GM23338 (cell line): ENCODE measurements around the gene IL11. TPM values are rescaled to one million over a fixed set of nuclear protein-coding genes. Genes with fewer than 3 reads are reported as not detected.

Source experiments
- ATAC-seq: fragments of 200-7000 bp; cut with Tn5 transposase; 3 replicates; pipeline ENCODE4 v1.9.1; 2020
- DNase-seq: peaks from one replicate; pipeline ENCODE4 v3.0.0-alpha.2; 2015; ENCODE audit warnings: low spot score
- H2AFZ ChIP-seq: fragments of 200-600 bp; sonication (generic); 2 replicates; pipeline ENCODE4 v1.8.0; 2016; ENCODE audit warnings: antibody characterized with exemption, mild to moderate bottlenecking, moderate library complexity
- H3F3A ChIP-seq: fragments of 200-600 bp; sonication (generic); replicated peaks from 2 replicates; pipeline ENCODE4 v1.8.0; 2017; ENCODE audit warnings: antibody characterized with exemption, mixed run types, low read depth
- H3K27ac ChIP-seq: fragments of 200-600 bp; sonication (generic); 2 replicates; pipeline ENCODE4 v1.6.1; 2016; ENCODE audit warnings: low read depth
- H3K27me3 ChIP-seq: fragments of 200-600 bp; sonication (generic); 2 replicates; pipeline ENCODE4 v1.8.0; 2016; ENCODE audit warnings: mild to moderate bottlenecking, mixed run types, moderate library complexity; ENCODE audit not compliant: insufficient read depth
- H3K36me3 ChIP-seq: fragments of 200-600 bp; sonication (generic); 2 replicates; pipeline ENCODE4 v1.8.0; 2016; ENCODE audit warnings: mild to moderate bottlenecking; ENCODE audit not compliant: insufficient read depth
- H3K4me1 ChIP-seq: fragments of 200-600 bp; sonication (generic); 2 replicates; pipeline ENCODE4 v1.8.0; 2016; ENCODE audit warnings: mild to moderate bottlenecking, moderate library complexity; ENCODE audit not compliant: insufficient read depth
- H3K4me2 ChIP-seq: fragments of 200-600 bp; sonication (generic); 2 replicates; pipeline ENCODE4 v1.7.1; 2017; ENCODE audit warnings: mixed run types
- H3K4me3 ChIP-seq: fragments of 200-600 bp; sonication (generic); 2 replicates; pipeline ENCODE4 v1.6.1; 2016; ENCODE audit warnings: mixed run types
- H3K79me2 ChIP-seq: fragments of 200-600 bp; sonication (generic); replicated peaks from 2 replicates; pipeline ENCODE4 v1.8.0; 2017; ENCODE audit warnings: mild to moderate bottlenecking; ENCODE audit not compliant: insufficient read depth
- H3K9me2 ChIP-seq: fragments of 200-600 bp; sonication (generic); 2 replicates; pipeline ENCODE4 v1.8.0; 2017; ENCODE audit not compliant: insufficient read depth
- H4K20me1 ChIP-seq: fragments of 200-600 bp; sonication (generic); replicated peaks from 2 replicates; pipeline ENCODE4 v1.8.0; 2017; ENCODE audit warnings: mild to moderate bottlenecking; ENCODE audit not compliant: insufficient read depth
- H3K27ac Mint-ChIP-seq: 2 replicates; pipeline ENCODE4 v1.8.0; 2020; ENCODE audit warnings: inconsistent platforms, mild to moderate bottlenecking, moderate library complexity, mixed read lengths
- H3K27me3 Mint-ChIP-seq: 3 replicates; pipeline ENCODE4 v1.8.0; 2022; ENCODE audit warnings: low read depth, mild to moderate bottlenecking, moderate library complexity, mixed read lengths, inconsistent platforms; ENCODE audit not compliant: insufficient read depth, poor library complexity
- H3K36me3 Mint-ChIP-seq: 3 replicates; pipeline ENCODE4 v1.8.0; 2021; ENCODE audit warnings: low read depth, mild to moderate bottlenecking, inconsistent platforms, moderate library complexity, mixed read lengths
- H3K4me1 Mint-ChIP-seq: 3 replicates; pipeline ENCODE4 v1.8.0; 2020; ENCODE audit warnings: mild to moderate bottlenecking, inconsistent platforms, mixed read lengths
- H3K4me3 Mint-ChIP-seq: 3 replicates; pipeline ENCODE4 v1.8.0; 2021; ENCODE audit warnings: moderate library complexity, mild to moderate bottlenecking, inconsistent platforms, mixed read lengths
- H3K9me3 Mint-ChIP-seq: 3 replicates; pipeline ENCODE4 v1.8.0; 2020; ENCODE audit warnings: moderate library complexity, mild to moderate bottlenecking, inconsistent platforms, mixed read lengths
- CREB1 ChIP-seq: fragments of 250-450 bp; sonication (Bioruptor Pico); IDR thresholded peaks from 2 replicates; pipeline ENCODE4 v1.5.0; 2020; ENCODE audit warnings: low read depth, mild to moderate bottlenecking, moderate library complexity
- EZH2 ChIP-seq: fragments of 200-600 bp; sonication (generic); IDR thresholded peaks from one replicate; pipeline ENCODE4 v1.8.0; 2017; ENCODE audit warnings: antibody characterized with exemption, mild to moderate bottlenecking, low read depth; ENCODE audit not compliant: unreplicated experiment
- EZH2phosphoT487 ChIP-seq: fragments of 200-600 bp; sonication (generic); IDR thresholded peaks from one replicate; pipeline ENCODE4 v1.8.1; 2018; ENCODE audit warnings: antibody characterized with exemption; ENCODE audit not compliant: unreplicated experiment
- JUNB ChIP-seq: IDR thresholded peaks from one replicate; pipeline ENCODE4 v1.6.1; 2016; ENCODE audit warnings: antibody characterized with exemption; ENCODE audit not compliant: unreplicated experiment
- NANOG ChIP-seq: IDR thresholded peaks from 2 replicates; pipeline ENCODE4 v1.6.1; 2016; ENCODE audit warnings: antibody characterized with exemption, borderline replicate concordance
- POLR2AphosphoS5 ChIP-seq: IDR thresholded peaks from 2 replicates; pipeline ENCODE4 v1.6.1; 2016; ENCODE audit warnings: antibody characterized with exemption, low read depth
- STAT1 ChIP-seq: IDR thresholded peaks from one replicate; pipeline ENCODE4 v1.6.1; 2016; ENCODE audit warnings: antibody characterized with exemption; ENCODE audit not compliant: unreplicated experiment
- ZNF114 ChIP-seq: fragments of 250-450 bp; sonication (Bioruptor Pico); IDR thresholded peaks from 2 replicates; pipeline ENCODE4 v1.5.0; 2020; ENCODE audit warnings: mild to moderate bottlenecking, moderate library complexity
- ZNF331 ChIP-seq: fragments of 250-450 bp; sonication (Bioruptor Pico); IDR thresholded peaks from 2 replicates; pipeline ENCODE4 v1.5.0; 2020; ENCODE audit warnings: low read depth, mild to moderate bottlenecking, moderate library complexity
- polyA plus RNA-seq: library from polyadenylated mRNA; unstranded; fragments of >200 nt; fragmentation: Nextera tagmentation; extraction: Ambion mirVana; gene quantifications from 2 replicates; pipeline ENCODE4 v1.2.1, GENCODE V29; 2016
- total RNA-seq: library from RNA; depleted of rRNA; stranded (reverse); fragments of >200 nt; shearing (Covaris generic); gene quantifications from 2 replicates; pipeline ENCODE4 v1.2.3, GENCODE V29; 2014
- TF ChIP-seq, protein P1 (sequence below): IDR thresholded peaks from one replicate; pipeline ENCODE4 v1.6.1; 2018; ENCODE audit warnings: antibody characterized with exemption; ENCODE audit not compliant: unreplicated experiment
- TF ChIP-seq, protein P2 (sequence below): fragments of 250-450 bp; sonication (Bioruptor Pico); IDR thresholded peaks from 2 replicates; pipeline ENCODE4 v1.5.0; 2020; ENCODE audit warnings: mild to moderate bottlenecking, moderate library complexity
- TF ChIP-seq, protein P3 (sequence below), 2 experiments: fragments of 200-600 bp in 1 of 2; sonication (generic) in 1 of 2; conservative IDR thresholded peaks; 2 replicates each; pipeline versions ENCODE4 v1.5.1 to v1.6.1; 2016 to 2017; ENCODE audit warnings: antibody characterized with exemption in 2 of 2, low read depth in 2 of 2, mild to moderate bottlenecking in 2 of 2, moderate library complexity in 1 of 2
- TF ChIP-seq, protein P4 (sequence below): IDR thresholded peaks from 2 replicates; pipeline ENCODE4 v1.6.1; 2016; ENCODE audit warnings: antibody characterized with exemption

Gene IL11
- total and polyA plus RNA-seq, 2 experiments from 2014 or later = 0.58 to 2.2 TPM

DNA sequence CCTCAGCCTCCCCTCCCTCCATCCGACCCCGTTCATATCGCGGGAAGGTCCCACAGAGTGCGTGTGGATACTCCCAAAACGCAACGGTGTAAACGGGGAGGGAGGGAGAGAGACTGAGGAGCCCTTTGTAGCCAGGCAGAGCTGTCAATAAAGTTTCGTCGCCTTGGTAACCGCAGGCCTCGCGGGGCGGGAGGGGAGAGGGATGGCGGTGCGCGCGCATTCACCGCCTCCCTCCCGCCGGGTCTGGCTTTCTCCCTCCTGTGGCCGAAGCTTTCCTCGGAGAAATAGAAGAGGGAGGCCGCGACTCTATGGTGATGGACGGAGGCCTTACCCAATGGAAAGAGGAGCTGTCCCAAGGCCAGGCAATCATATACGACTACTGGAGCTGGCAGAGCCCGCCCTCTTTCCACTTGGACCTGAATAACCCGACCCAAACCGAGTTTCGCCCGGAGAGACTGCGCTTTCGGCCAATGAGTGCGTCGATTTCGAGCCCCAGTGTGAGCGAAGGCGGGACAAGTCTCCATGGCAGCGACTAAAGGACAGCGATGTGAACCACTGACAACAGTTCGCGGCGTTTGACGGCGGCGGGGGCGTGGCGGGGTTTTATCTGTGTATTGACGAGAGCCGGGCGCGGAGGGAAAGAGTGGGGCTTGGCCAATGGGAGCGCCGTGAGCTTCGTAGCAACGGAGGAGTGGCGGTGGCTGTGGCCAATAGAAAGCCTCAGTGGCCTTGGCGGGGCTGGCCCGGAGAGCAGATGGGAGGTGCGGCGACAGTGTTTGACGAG is 31.0 kb downstream of the IL11 start, which contains the start of gene KMT5C:
Gene KMT5C (plus strand): TSS at position 772 of the 784 bp plus-strand sequence. CDS start 2,061 bp downstream, outside the sequence.
- no peak for TF ChIP-seq STAT1
- TF ChIP-seq POLR2AphosphoS5 = peak; percentile 68
- TF ChIP-seq NANOG = no peak
- TF ChIP-seq, protein P1, sequence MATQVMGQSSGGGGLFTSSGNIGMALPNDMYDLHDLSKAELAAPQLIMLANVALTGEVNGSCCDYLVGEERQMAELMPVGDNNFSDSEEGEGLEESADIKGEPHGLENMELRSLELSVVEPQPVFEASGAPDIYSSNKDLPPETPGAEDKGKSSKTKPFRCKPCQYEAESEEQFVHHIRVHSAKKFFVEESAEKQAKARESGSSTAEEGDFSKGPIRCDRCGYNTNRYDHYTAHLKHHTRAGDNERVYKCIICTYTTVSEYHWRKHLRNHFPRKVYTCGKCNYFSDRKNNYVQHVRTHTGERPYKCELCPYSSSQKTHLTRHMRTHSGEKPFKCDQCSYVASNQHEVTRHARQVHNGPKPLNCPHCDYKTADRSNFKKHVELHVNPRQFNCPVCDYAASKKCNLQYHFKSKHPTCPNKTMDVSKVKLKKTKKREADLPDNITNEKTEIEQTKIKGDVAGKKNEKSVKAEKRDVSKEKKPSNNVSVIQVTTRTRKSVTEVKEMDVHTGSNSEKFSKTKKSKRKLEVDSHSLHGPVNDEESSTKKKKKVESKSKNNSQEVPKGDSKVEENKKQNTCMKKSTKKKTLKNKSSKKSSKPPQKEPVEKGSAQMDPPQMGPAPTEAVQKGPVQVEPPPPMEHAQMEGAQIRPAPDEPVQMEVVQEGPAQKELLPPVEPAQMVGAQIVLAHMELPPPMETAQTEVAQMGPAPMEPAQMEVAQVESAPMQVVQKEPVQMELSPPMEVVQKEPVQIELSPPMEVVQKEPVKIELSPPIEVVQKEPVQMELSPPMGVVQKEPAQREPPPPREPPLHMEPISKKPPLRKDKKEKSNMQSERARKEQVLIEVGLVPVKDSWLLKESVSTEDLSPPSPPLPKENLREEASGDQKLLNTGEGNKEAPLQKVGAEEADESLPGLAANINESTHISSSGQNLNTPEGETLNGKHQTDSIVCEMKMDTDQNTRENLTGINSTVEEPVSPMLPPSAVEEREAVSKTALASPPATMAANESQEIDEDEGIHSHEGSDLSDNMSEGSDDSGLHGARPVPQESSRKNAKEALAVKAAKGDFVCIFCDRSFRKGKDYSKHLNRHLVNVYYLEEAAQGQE = no peak
- no peak for TF ChIP-seq EZH2
- TF ChIP-seq JUNB = no peak
- peak; percentile 94 for TF ChIP-seq CREB1
- TF ChIP-seq EZH2phosphoT487 = no peak
- no peak for TF ChIP-seq ZNF114 (CRISPR knock-in tag)
- TF ChIP-seq, protein P2, sequence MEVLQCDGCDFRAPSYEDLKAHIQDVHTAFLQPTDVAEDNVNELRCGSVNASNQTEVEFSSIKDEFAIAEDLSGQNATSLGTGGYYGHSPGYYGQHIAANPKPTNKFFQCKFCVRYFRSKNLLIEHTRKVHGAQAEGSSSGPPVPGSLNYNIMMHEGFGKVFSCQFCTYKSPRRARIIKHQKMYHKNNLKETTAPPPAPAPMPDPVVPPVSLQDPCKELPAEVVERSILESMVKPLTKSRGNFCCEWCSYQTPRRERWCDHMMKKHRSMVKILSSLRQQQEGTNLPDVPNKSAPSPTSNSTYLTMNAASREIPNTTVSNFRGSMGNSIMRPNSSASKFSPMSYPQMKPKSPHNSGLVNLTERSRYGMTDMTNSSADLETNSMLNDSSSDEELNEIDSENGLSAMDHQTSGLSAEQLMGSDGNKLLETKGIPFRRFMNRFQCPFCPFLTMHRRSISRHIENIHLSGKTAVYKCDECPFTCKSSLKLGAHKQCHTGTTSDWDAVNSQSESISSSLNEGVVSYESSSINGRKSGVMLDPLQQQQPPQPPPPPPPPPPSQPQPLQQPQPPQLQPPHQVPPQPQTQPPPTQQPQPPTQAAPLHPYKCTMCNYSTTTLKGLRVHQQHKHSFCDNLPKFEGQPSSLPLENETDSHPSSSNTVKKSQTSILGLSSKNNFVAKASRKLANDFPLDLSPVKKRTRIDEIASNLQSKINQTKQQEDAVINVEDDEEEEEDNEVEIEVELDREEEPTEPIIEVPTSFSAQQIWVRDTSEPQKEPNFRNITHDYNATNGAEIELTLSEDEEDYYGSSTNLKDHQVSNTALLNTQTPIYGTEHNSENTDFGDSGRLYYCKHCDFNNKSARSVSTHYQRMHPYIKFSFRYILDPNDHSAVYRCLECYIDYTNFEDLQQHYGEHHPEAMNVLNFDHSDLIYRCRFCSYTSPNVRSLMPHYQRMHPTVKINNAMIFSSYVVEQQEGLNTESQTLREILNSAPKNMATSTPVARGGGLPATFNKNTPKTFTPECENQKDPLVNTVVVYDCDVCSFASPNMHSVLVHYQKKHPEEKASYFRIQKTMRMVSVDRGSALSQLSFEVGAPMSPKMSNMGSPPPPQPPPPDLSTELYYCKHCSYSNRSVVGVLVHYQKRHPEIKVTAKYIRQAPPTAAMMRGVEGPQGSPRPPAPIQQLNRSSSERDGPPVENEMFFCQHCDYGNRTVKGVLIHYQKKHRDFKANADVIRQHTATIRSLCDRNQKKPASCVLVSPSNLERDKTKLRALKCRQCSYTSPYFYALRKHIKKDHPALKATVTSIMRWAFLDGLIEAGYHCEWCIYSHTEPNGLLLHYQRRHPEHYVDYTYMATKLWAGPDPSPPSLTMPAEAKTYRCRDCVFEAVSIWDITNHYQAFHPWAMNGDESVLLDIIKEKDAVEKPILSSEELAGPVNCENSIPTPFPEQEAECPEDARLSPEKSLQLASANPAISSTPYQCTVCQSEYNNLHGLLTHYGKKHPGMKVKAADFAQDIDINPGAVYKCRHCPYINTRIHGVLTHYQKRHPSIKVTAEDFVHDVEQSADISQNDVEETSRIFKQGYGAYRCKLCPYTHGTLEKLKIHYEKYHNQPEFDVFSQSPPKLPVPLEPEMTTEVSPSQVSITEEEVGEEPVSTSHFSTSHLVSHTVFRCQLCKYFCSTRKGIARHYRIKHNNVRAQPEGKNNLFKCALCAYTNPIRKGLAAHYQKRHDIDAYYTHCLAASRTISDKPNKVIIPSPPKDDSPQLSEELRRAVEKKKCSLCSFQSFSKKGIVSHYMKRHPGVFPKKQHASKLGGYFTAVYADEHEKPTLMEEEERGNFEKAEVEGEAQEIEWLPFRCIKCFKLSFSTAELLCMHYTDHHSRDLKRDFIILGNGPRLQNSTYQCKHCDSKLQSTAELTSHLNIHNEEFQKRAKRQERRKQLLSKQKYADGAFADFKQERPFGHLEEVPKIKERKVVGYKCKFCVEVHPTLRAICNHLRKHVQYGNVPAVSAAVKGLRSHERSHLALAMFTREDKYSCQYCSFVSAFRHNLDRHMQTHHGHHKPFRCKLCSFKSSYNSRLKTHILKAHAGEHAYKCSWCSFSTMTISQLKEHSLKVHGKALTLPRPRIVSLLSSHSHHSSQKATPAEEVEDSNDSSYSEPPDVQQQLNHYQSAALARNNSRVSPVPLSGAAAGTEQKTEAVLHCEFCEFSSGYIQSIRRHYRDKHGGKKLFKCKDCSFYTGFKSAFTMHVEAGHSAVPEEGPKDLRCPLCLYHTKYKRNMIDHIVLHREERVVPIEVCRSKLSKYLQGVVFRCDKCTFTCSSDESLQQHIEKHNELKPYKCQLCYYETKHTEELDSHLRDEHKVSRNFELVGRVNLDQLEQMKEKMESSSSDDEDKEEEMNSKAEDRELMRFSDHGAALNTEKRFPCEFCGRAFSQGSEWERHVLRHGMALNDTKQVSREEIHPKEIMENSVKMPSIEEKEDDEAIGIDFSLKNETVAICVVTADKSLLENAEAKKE (CRISPR knock-in tag) = no peak
- TF ChIP-seq, protein P3, sequence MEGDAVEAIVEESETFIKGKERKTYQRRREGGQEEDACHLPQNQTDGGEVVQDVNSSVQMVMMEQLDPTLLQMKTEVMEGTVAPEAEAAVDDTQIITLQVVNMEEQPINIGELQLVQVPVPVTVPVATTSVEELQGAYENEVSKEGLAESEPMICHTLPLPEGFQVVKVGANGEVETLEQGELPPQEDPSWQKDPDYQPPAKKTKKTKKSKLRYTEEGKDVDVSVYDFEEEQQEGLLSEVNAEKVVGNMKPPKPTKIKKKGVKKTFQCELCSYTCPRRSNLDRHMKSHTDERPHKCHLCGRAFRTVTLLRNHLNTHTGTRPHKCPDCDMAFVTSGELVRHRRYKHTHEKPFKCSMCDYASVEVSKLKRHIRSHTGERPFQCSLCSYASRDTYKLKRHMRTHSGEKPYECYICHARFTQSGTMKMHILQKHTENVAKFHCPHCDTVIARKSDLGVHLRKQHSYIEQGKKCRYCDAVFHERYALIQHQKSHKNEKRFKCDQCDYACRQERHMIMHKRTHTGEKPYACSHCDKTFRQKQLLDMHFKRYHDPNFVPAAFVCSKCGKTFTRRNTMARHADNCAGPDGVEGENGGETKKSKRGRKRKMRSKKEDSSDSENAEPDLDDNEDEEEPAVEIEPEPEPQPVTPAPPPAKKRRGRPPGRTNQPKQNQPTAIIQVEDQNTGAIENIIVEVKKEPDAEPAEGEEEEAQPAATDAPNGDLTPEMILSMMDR (conservative IDR thresholded peaks at IDR 0.05; ENCODE audit: low read depth in 2 of 2) = no peak
- TF ChIP-seq ZNF331 = no peak
- TF ChIP-seq, protein P4, sequence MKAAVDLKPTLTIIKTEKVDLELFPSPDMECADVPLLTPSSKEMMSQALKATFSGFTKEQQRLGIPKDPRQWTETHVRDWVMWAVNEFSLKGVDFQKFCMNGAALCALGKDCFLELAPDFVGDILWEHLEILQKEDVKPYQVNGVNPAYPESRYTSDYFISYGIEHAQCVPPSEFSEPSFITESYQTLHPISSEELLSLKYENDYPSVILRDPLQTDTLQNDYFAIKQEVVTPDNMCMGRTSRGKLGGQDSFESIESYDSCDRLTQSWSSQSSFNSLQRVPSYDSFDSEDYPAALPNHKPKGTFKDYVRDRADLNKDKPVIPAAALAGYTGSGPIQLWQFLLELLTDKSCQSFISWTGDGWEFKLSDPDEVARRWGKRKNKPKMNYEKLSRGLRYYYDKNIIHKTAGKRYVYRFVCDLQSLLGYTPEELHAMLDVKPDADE = no peak
- Histone ChIP-seq H4K20me1 (0 out of 2 replicates have a peak, but pooled peaks cover 3% of the 10 kb centered on the region), H3K4me2 (peak within 1 kb of the TSS; percentile 96), H3K79me2 (no peaks in the 10 kb centered on the region), H3K27ac (peak within 1 kb of the TSS; percentile 98), H3K36me3 (no peaks in the 10 kb centered on the region; the same call in 1 of the 2 replicates), H3F3A (no peaks in the 10 kb centered on the region; the same call in 1 of the 2 replicates), H3K9me2 (no peaks in the 10 kb centered on the region; the same call in 1 of the 2 replicates), H2AFZ (peak within 1 kb of the TSS; percentile 70; the same call in 1 of the 2 replicates), H3K4me3 (peak within 1 kb of the TSS; percentile 84), H3K27me3 (no peaks in the 10 kb centered on the region), H3K4me1 (peaks cover 12% of the 10 kb centered on the region; the same call in 1 of the 2 replicates)
- peak within 1 kb of the TSS; percentile 99 for H3K27ac Mint-ChIP-seq
- ATAC-seq (peak; percentile 81), DNase-seq (peak; percentile 100)
- peaks cover 2% of the 10 kb centered on the region; the same call in 1 of the 3 replicates for H3K9me3 Mint-ChIP-seq
- H3K4me3 Mint-ChIP-seq = peak within 1 kb of the TSS; percentile 90
- peaks cover 10% of the 10 kb centered on the region for H3K27me3 Mint-ChIP-seq
- peaks cover 24% of the 10 kb centered on the region for H3K36me3 Mint-ChIP-seq
- peaks cover 12% of the 10 kb centered on the region; the same call in 2 of the 3 replicates for H3K4me1 Mint-ChIP-seq
